Urinary bladder (tissue), 4 donors: ENCODE results near the gene TNNI3. TPM values are rescaled to one million over a fixed set of nuclear protein-coding genes. Genes with fewer than 3 reads are reported as not detected.
A peak's percentile ranks its signal among the peaks of the same experiment; 100 is the strongest.

Experiments
- DNase-seq: peaks from one replicate; pipeline ENCODE4 v3.0.0-alpha.2; 2015; ENCODE audit errors: extremely low spot score
- H3K27ac ChIP-seq: one replicate; pipeline ENCODE4 v1.5.1; 2013; ENCODE audit warnings: low read depth, mild to moderate bottlenecking, moderate library complexity
- H3K36me3 ChIP-seq: one replicate; pipeline ENCODE4 v1.6.1; 2013; ENCODE audit warnings: mild to moderate bottlenecking, moderate library complexity; ENCODE audit not compliant: insufficient read depth
- H3K4me1 ChIP-seq: one replicate; pipeline ENCODE4 v1.6.1; 2013; ENCODE audit warnings: mild to moderate bottlenecking, moderate library complexity; ENCODE audit not compliant: insufficient read depth
- H3K4me3 ChIP-seq: one replicate; pipeline ENCODE4 v1.5.1; 2013; ENCODE audit warnings: low read depth, low read length
- WGBS: extraction: QIAGEN DNeasy Blood & Tissue Kit; methylation state at CpG from one replicate; pipeline ENCODE4 v1.1.7; 2013; 5-methylcytosine and 5-hydroxymethylcytosine counted together
- polyA plus RNA-seq: library from polyadenylated mRNA; stranded (reverse); fragments of 200-250 nt; gene quantifications from one replicate; pipeline ENCODE4 v1.2.3, GENCODE V29; 2013
- total RNA-seq: library from RNA; depleted of rRNA; stranded (reverse); fragments of >200 nt; gene quantifications from one replicate; pipeline ENCODE4 v1.2.3, GENCODE V29; 2014
- donor health status: healthy with polysubstance abuse.
- donor health status: healthy.

TNNI3 gene
- total and polyA plus RNA-seq, 2 donors = not detected

DNA sequence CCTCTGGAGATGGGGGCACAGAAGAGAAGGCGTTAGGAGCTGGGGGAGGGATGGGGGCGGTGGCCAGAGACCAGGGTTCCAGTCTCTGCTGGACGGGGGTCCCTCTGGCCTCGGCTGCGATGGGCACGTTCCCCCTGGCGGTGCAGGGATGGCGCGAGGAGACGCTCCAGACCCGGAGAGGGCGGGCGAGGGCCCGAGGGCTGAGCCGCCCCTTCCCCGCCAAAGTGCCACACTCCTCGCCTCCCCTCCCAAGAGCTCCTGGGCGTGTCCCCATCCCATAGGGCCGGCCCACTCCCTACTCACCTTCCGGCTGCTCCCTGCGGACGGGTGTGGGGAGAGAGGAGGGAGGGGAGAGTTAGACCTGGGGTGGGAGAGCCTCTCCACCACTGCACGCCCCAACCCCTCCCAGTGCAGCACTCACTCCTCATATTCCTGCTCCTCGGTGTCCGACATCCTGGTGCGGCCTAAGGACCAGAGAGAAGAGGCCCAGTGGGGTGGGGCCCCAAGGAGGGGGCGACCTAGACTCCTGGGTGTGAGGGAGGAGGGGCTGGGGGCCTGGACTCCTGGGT, 10.7 kb downstream of the TNNI3 start:
- Histone ChIP-seq H3K36me3 (no peaks in the 10 kb centered on the region), H3K4me3 (no peak overlapping the region), H3K27ac (no peak overlapping the region), H3K4me1 (no peaks in the 10 kb centered on the region)
- DNase-seq = no peak
- WGBS = 1% methylated on average over 27 of the region's 27 CpGs

DNA sequence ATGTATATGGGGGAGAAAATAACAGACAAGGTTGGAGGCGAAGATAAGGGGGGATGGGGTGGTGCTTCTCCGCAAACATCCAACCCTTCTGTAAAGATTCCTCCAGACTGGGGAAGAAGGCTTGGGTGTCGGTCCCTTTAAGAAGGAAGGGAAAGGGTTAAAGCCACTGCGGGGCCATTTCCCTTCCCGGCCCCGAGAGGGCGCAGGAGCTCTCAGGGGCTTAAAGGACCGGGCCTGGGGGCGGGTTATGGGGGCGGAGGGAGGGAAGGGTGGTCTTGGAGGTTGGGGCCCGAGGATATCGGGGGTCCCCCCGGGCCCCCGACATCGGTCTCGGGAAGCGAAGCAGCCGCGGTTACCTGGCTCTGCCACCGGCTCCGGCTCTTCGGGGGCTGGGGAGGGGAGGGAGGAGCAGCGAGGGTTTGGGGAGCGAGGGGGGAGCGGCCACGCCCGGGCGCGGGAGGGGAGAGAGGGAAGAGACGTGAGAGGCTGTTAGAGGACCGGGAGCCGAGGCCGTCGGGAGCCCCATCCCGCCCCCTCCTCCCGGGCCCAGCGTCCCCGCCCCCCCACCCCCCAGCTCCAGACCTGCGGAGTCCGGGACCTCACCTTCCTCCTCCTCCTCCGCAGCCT, 11.3 kb downstream of the TNNI3 start:
- H3K4me1 ChIP-seq = no peaks in the 10 kb centered on the region
- H3K27ac ChIP-seq = no peak overlapping the region
- no peaks in the 10 kb centered on the region for H3K36me3 ChIP-seq
- WGBS = under 1% methylated on average over 40 of the region's 41 CpGs
- no peak for DNase-seq
- H3K4me3 ChIP-seq = no peak overlapping the region

DNA sequence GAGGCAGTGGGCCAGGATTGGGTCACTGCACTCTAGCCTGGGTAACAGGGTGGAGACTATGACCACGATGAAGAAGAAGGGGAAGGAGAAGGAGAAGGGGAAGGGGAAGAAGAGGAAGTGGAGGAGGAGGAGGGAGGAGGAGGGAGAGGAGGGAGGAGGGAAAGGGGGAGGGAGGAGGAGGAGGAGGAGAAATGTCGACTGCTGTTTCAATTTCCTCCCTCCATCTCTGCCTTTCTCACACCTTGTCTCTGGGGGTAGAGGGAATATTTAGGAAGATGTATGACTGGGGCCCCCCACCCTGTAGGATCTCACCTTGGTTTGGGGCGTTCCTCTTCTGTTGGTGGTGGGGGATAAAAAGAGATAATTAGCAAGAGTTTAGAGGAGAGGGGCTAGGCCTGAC, 12.3 kb downstream of the TNNI3 start:
- Histone ChIP-seq H3K4me3 (no peak overlapping the region), H3K27ac (no peak overlapping the region), H3K36me3 (no peaks in the 10 kb centered on the region), H3K4me1 (no peaks in the 10 kb centered on the region)
- DNase-seq = no peak
- WGBS = 26% methylated on average over 3 of the region's 3 CpGs

DNA sequence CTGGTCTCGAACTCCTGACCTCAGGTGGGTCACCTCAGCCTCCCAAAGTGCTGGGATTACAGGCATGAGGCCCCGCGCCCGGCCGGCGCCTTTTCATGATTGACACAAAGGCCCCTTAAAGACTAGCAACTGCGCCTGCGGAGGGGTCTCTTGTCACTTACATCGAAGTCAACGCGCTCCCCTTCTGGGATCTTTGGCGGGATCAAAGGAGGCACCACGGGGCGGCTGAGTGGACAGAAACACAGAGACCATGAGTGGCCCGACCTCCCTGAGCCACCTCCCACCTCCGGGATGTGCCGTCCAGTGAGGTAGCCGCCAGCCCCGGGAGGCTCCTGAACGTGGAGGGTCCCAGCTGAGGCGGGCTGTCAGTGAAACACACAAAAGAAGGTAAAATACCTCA, 15.8 kb downstream of the TNNI3 start:
- H3K4me1 ChIP-seq = no peaks in the 10 kb centered on the region
- 25% methylated on average over 21 of the region's 21 CpGs for WGBS
- no peak overlapping the region for H3K4me3 ChIP-seq
- H3K36me3 ChIP-seq = no peaks in the 10 kb centered on the region
- no peak for DNase-seq
- no peak overlapping the region for H3K27ac ChIP-seq

DNA sequence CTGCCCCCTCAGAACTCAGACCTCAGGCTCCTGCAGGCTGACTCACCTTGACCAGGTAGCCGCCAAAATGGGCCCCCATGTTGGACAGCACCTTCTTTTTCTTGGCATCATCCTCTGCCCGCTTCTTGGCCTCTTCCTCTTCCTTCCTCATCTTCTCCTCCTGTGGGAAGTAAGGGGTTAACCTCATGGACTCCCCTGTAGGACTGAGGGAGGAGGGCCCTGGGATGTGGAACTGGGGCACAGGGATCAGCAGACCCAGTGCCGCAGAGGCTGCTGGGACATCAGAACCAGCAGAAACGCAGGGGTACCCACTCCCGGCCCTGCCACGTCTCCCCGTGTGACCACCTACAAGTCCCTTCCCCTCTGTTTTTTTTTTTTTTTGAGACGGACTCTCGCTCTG, 19.6 kb downstream of the TNNI3 start:
- no peak overlapping the region for H3K4me3 ChIP-seq
- no peak for DNase-seq
- no peaks in the 10 kb centered on the region for H3K36me3 ChIP-seq
- WGBS = 37% methylated on average over 9 of the region's 9 CpGs
- no peak overlapping the region for H3K27ac ChIP-seq
- H3K4me1 ChIP-seq = no peaks in the 10 kb centered on the region

DNA sequence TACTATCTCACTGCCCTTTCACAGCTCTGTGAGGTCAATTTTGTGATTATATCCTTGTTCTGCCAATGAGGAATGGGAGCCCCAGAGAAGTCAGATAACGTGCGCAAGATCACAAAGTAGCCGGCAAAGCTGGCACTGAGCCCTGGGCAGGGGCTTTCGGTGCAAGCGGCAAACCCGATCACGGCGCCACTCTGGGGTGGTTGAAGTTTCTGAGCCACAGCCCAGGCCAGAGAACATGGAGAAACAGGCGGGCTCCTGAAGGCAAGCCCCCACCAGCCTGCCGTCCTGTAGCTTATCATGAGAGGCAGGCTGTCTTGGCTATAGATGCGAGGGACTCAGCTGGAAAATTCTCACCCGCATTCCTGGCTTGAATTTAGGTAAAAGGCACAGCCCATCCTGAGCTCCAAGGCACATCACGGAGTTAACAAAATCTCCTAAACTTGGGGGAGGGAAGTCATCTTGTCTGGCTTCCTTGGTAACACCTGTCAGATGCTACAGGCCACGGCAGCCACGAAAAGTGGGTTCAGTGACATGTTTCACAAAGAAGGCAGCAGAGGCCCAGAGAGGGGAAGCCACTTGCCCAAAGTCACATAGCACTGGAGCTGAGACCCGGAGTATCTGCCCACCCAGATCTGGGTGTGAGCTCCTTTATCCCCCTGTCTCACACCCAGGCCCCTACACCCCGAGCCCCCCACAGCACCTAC, 21.0 kb downstream of the TNNI3 start:
- Histone ChIP-seq H3K36me3 (no peaks in the 10 kb centered on the region), H3K4me1 (no peaks in the 10 kb centered on the region), H3K4me3 (no peak overlapping the region), H3K27ac (no peak overlapping the region)
- WGBS = 75% methylated on average over 17 of the region's 17 CpGs
- no peak for DNase-seq

DNA sequence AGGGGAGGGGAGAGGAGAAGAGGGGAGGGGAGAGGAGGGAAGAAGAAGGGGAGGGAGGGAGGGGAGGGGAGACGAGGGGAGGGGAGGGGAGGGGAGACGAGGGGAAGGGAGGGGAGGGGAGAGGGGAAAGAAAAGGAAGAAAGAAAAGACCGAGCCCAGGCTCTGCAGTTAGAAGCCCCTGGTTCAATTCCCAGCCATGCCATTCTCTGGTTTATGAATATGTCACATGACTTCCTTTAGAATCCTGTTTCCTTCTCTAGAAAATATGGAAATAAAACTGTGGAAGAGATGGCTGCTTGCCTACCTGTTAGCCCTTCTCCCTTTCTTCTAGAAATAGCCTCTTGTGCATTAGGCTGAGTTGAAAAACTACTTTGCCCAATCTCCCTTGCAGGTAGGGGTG, 22.8 kb downstream of the TNNI3 start:
- no peak overlapping the region for H3K27ac ChIP-seq
- WGBS = 5% methylated on average over 2 of the region's 3 CpGs
- no peak for DNase-seq

DNA sequence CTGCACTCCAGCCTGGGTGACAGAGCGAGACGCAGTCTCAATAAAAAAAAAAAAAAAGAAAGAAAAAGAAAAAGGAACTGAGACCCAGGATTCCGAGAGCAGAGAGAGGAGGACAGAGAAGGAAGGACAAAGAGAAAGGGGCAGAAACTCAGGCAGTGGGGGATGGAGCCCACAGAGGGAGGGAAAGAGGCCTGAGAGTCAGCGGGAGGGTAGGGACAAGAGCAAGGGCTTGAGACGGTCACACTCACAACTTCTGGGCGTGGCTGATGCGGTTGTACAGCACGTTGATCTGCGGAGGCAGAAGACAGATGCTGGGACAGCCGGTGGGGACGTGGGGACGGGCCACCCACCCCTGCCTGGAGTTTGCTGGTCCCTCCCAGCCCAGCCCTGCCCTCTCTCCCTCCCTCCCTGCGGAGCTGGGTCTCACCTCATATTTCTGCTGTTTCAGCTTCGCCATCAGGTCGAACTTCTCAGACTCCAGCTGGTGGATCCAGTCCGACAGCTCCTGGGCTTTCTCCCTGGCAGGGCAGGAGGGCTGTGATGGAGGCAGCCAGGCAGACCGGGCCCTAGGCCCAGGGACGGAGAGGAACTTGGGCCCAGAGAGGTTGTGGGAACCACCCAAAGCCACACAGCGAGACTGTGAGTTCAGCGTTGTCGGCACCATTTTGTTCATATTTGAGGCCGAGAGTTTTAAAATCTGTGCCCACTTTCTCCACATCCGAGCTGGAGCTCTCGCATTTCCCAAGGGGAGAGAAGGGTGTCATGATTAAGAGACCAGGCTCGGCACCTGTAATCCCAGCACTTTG, 23.7 kb downstream of the TNNI3 start:
- no peak overlapping the region for H3K27ac ChIP-seq
- no peaks in the 10 kb centered on the region for H3K4me1 ChIP-seq
- DNase-seq = no peak
- H3K4me3 ChIP-seq = no peak overlapping the region
- 63% methylated on average over 25 of the region's 25 CpGs for WGBS
- no peaks in the 10 kb centered on the region for H3K36me3 ChIP-seq

More for the DNA sequence above, 22.8 kb downstream of the TNNI3 start:
- H3K4me3 ChIP-seq = no peak overlapping the region
- H3K36me3 ChIP-seq = no peaks in the 10 kb centered on the region
- H3K4me1 ChIP-seq = no peaks in the 10 kb centered on the region

DNA sequence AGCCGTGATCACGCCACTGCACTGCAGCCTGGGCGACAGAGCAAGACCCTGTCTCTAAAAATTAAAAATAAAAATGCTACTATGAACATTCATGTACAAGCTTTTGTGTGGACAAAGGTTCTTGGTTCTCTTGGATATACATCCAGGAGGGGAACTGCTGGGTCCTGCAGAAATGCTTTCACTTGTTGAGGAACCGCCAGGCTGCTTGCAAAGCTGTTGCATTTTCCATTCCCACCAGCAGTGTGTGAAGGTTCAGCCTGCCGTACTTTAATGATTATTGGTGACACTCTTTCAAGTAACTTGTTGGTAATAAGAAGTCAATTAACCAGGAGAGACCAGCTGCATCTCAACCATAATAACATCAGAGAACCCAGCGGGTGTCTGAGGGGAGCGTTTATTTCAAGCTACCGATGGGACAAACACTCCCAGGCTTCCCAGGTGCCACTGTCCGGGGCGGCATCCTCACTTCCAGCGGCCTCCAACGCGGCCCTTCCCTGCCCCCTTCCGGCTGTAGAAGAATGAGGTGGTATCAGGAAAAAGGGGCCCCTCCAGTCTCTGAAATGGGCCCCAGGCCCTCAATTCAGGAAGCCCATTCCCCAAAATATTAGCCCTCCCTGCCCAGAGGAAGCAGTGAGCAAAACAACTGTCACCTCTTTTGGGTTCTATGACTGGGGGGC, 24.9 kb downstream of the TNNI3 start:
- H3K4me3 ChIP-seq = no peak overlapping the region
- no peaks in the 10 kb centered on the region for H3K36me3 ChIP-seq
- WGBS = 47% methylated on average over 14 of the region's 14 CpGs
- DNase-seq = no peak
- H3K4me1 ChIP-seq = no peaks in the 10 kb centered on the region
- H3K27ac ChIP-seq = no peak overlapping the region

DNA sequence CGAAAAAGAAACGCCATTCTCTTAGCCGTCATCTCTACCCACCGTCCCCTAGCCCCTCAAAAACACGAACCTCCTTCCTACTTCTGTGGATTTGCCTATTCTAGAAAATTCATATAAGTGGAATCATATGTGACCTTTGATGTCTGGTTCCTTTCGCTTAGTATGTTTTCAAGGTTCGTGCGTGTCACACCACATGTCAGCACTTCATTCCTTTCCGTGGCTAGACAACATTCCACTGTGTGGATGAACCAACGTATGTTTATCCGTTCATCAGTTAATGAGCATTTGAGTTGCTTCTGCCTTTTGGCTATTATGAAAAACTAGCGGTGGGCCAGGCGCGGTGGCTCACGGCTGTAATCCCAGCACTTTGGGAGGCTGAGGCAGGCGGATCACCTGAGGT, 26.1 kb downstream of the TNNI3 start:
- H3K4me1 ChIP-seq = no peaks in the 10 kb centered on the region
- no peak overlapping the region for H3K4me3 ChIP-seq
- no peak overlapping the region for H3K27ac ChIP-seq
- no peaks in the 10 kb centered on the region for H3K36me3 ChIP-seq
- 71% methylated on average over 16 of the region's 16 CpGs for WGBS
- DNase-seq = no peak

DNA sequence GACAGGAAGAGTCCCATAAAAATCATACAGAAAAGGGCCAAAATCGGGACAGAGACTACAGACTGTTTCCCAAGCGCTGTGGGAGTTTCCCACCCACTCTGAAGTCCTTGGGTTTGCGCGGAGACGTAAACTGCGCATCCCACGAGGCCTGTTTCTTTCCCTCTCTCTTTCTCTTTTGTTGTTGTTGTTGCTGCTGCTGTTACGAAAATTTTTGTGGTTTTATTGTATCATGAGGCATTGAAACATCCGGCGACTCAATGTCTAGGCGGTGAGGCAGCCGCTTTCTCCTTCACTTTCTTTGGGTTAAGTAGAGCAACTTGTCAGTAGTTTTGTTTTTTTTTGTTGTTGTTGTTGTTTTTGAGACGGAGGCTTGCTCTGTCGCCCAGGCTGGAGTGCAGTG, 38.5 kb downstream of the TNNI3 start:
- no peak for DNase-seq
- H3K4me1 ChIP-seq = no peaks in the 10 kb centered on the region
- no peak overlapping the region for H3K4me3 ChIP-seq
- WGBS = 74% methylated on average over 14 of the region's 14 CpGs
- H3K36me3 ChIP-seq = no peaks in the 10 kb centered on the region
- H3K27ac ChIP-seq = no peak overlapping the region

DNA sequence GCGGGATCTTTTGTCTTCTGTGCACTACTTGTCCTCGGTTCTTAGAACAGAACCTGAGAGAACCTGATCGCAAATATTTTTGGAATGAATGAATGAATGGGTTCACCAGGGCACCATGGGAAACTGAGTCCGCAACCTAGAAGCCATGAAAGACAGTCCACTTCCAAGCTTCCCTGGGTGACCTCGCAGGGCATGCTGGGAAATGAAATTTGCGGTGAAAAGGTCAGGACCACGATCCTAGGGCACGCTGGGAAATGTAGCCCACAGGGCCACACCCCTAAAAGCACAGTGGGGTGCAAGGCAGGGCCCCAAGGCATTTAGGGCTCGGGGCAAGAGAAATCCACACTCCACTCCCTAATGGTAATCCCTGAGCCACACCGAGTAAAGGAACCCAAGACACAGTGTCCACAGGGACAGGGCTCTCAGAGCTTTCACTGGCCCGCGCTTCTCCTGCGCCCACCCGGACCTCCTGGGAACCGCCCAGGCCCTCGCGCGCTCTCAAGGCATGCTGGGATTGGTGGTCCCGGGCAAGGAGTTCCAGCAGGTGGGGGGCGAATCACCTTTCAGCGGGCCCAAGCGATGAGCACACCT, 39.0 kb downstream of the TNNI3 start:
- H3K4me1 ChIP-seq = no peaks in the 10 kb centered on the region
- WGBS = 11% methylated on average over 22 of the region's 22 CpGs
- H3K4me3 ChIP-seq = peak overlapping the region; percentile 44
- no peaks in the 10 kb centered on the region for H3K36me3 ChIP-seq
- H3K27ac ChIP-seq = no peak overlapping the region
- peak; percentile 10 for DNase-seq
